RWPE1 (cell line): Measurements from ENCODE around the gene FLRT1.

Source experiments
- CTCF ChIA-PET: fragments of 350-600 bp; sonication (Branson Sonifier 250); formaldehyde crosslinking; extraction: SDS; loops from one replicate; lab custom pipeline; 2021; lab: Yijun Ruan, JAX
- POLR2A ChIA-PET: fragments of 400-600 bp; formaldehyde crosslinking; extraction: SDS; loops from one replicate; lab custom pipeline; 2020; ENCODE audit warnings: antibody characterized with exemption; ENCODE audit not compliant: low non-redundant PET; lab: Yijun Ruan, JAX
- DNase-seq: peaks from one replicate; pipeline ENCODE4 v3.0.0; 2012; ENCODE audit warnings: low spot score
- H3K27ac ChIP-seq: fragments of 450-650 bp; 2 replicates; pipeline ENCODE4 v1.5.1; 2017
- CTCF ChIP-seq: fragments of 450-650 bp; conservative IDR thresholded peaks from 2 replicates; pipeline ENCODE4 v1.5.1; 2017; ENCODE audit warnings: low read depth, mild to moderate bottlenecking

FLRT1 gene

GRCh38 chr11:64004590-64004984 is 31.1 kb upstream of the FLRT1 start:
- no peak for TF ChIP-seq CTCF
- DNase-seq = no peak
- POLR2A ChIA-PET = no interaction called here
- CTCF ChIA-PET = no interaction called here
- H3K27ac ChIP-seq = peak overlapping the region; percentile 46; the same call in 1 of the 2 replicates

- DNase-seq = no peak
- CTCF ChIA-PET = interaction anchor here (0.6 kb wide), 1 partner anchor 265 kb away, joined by 7 read pairs; no protein-coding TSS in a partner anchor
- TF ChIP-seq CTCF = no peak
- no peak overlapping the region for H3K27ac ChIP-seq
- POLR2A ChIA-PET = no interaction called here
These were observed 30.0 kb upstream of the FLRT1 start for GRCh38 chr11:64005691-64006090.

GRCh38 chr11:64006398-64006797 is 29.3 kb upstream of the FLRT1 start:
- no peak for TF ChIP-seq CTCF
- DNase-seq = no peak
- CTCF ChIA-PET = interaction anchor here (0.6 to 1.1 kb wide), 2 partner anchors 126 to 140 kb away, joined by 3 to 4 read pairs; no protein-coding TSS in a partner anchor
- POLR2A ChIA-PET = no interaction called here
- no peak overlapping the region for H3K27ac ChIP-seq

- ChIA-PET POLR2A (no interaction called here), CTCF (interaction anchor here (0.6 to 1.1 kb wide), 6 partner anchors 68 to 155 kb away, joined by 3 to 6 read pairs (median 4); no protein-coding TSS in a partner anchor)
These were observed 28.5 kb upstream of the FLRT1 start for GRCh38 chr11:64007160-64007628.

GRCh38 chr11:64007629-64008282 is 28.0 kb upstream of the FLRT1 start:
- POLR2A ChIA-PET = no interaction called here
- DNase-seq = no peak
- no peak overlapping the region for H3K27ac ChIP-seq
- CTCF ChIA-PET = interaction anchor here (0.6 to 1.1 kb wide), 2 partner anchors 68 to 125 kb away, joined by 3 to 4 read pairs; no protein-coding TSS in a partner anchor
- no peak; the same call in 1 of the 2 replicates for TF ChIP-seq CTCF

More at GRCh38 chr11:64007160-64007628, 28.5 kb upstream of the FLRT1 start:
- peak; percentile 27 for TF ChIP-seq CTCF
- H3K27ac ChIP-seq = no peak overlapping the region
- DNase-seq = no peak

GRCh38 chr11:64008283-64008913 is 27.3 kb upstream of the FLRT1 start:
- no peak for DNase-seq
- POLR2A ChIA-PET = no interaction called here
- no peak for TF ChIP-seq CTCF
- CTCF ChIA-PET = no interaction called here
- H3K27ac ChIP-seq = no peak overlapping the region
